Measurements from ENCODE around the gene ANKRD42.

Gene ANKRD42

GRCh38 chr11:83193315-83194280, at the start of gene ANKRD42:
Gene ANKRD42 (plus strand): TSS chr11:83193712. CDS start chr11:83194671, 959 bp downstream.
- DNase-seq: peak; percentile 81

GRCh38 chr11:83147895-83148294, 45.6 kb upstream of the ANKRD42 start:
- no peak for DNase-seq

- no peak for DNase-seq
Measured at GRCh38 chr11:83150450-83150849, 43.1 kb upstream of the ANKRD42 start.

- no peak for DNase-seq
Measured at GRCh38 chr11:83151274-83151977, 42.1 kb upstream of the ANKRD42 start.

- no peak for DNase-seq
Measured at GRCh38 chr11:83152264-83152663, 41.2 kb upstream of the ANKRD42 start.

GRCh38 chr11:83153764-83154163, 39.7 kb upstream of the ANKRD42 start:
- no peak for DNase-seq

- peak; percentile 98 for DNase-seq
Measured at GRCh38 chr11:83156144-83156995, 37.1 kb upstream of the ANKRD42 start.

- no peak for DNase-seq
Measured at GRCh38 chr11:83156996-83157593, 36.4 kb upstream of the ANKRD42 start, which contains the start of gene PCF11. Gene PCF11 (plus strand): TSS chr11:83157131. CDS start chr11:83157440, 309 bp downstream.

- DNase-seq: peak; percentile 23
Measured at GRCh38 chr11:83157594-83158356, 35.7 kb upstream of the ANKRD42 start.

GRCh38 chr11:83158357-83158786, 35.1 kb upstream of the ANKRD42 start:
- no peak for DNase-seq

GRCh38 chr11:83158965-83159901, 34.3 kb upstream of the ANKRD42 start:
- no peak for DNase-seq

GRCh38 chr11:83159902-83160865, 33.3 kb upstream of the ANKRD42 start:
- no peak for DNase-seq

GRCh38 chr11:83161610-83162199, 31.8 kb upstream of the ANKRD42 start:
- DNase-seq: no peak

GRCh38 chr11:83162377-83162776, 31.1 kb upstream of the ANKRD42 start:
- no peak for DNase-seq

GRCh38 chr11:83166193-83166866, 27.2 kb upstream of the ANKRD42 start:
- no peak for DNase-seq

GRCh38 chr11:83168756-83169155, 24.8 kb upstream of the ANKRD42 start:
- no peak for DNase-seq

GRCh38 chr11:83170865-83171264, 22.6 kb upstream of the ANKRD42 start:
- DNase-seq: no peak

- DNase-seq: no peak
Measured at GRCh38 chr11:83172551-83172950, 21.0 kb upstream of the ANKRD42 start.

Measured in NCI-H1694 treated with DMSO at 0.1 percent for 48 hours (cell line).